ENCODE measurements around the gene SDF2L1. TPM values are rescaled to one million over a fixed set of nuclear protein-coding genes. Genes with fewer than 3 reads are reported as not detected.

The SDF2L1 gene
- total and polyA plus RNA-seq, 9 of the 15 experiments (the other 6 are each of a cell fraction or from before 2014, with no cell fraction given), result 15.1 to 989 (median 124) TPM

DNA sequence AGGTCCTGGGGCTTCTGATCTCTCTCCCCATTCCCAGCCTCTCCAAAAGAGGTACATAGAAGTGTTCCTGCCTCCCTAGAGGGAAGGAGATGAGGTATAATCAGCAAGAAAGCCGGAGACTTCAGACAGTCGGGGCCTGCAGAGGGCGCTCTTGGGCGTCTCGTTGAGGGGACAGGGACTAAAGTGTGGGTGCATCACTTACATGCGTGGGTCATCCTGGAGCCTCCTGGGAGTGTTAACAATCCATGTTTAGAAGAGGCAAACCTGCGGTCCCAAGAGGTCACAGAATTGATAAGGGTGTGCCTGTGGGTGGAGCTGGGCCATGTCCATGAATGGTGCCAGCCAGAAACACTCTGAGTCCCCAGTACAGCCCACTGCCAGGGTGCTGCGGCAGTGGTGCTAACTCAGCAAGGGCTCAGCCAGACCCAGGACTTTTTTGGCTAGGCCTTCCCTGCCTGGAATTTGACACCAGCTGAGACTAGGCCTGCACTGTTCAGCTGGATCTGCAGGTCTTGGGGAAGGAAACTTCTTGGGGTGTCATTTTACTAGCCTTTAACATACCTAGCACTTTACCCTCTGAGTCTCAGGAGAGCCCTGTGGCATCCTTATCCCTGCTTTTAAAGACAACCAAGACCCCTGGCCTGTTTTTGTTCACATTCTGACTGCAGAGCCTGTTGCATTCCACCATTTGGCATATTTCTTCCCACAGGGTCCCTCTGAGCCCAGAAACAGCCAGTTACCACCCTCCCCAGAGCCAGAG is 17.8 kb upstream of the SDF2L1 start:
- Histone ChIP-seq H3K36me3 (ENCODE audit: control insufficient read depth, insufficient read depth, low read length) (peaks cover 93% of the 10 kb centered on the region), H3K4me2 (ENCODE audit: insufficient read depth, low read length) (no peak overlapping the region), H2AFZ (ENCODE audit: low read depth, low read length) (no peak overlapping the region), H3K9me1 (ENCODE audit: control insufficient read depth, insufficient read depth, low read length) (peaks cover 41% of the 10 kb centered on the region), H3K4me3 (no peak overlapping the region), H3K27me3 (ENCODE audit: control insufficient read depth in 2 of 2, insufficient read depth in 2 of 2, low read length in 2 of 2) (no peaks in the 10 kb centered on the region), H4K20me1 (replicated peaks; ENCODE audit: control insufficient read depth, insufficient read depth, low read length) (peaks cover 73% of the 10 kb centered on the region), H3K9me3 (replicated peaks; ENCODE audit: control insufficient read depth, insufficient read depth, low read depth, low read length) (no peaks in the 10 kb centered on the region), H3K27ac (ENCODE audit: extremely low read depth, low read depth, low read length) (peak overlapping the region; percentile 4; the same call in 2 of the 3 replicates), H3K9ac (ENCODE audit: insufficient read depth in 1 of 2, low read depth in 2 of 2, low read length in 2 of 2) (peak overlapping the region; percentile 0 to 65; a peak in 2 of 4 replicates), H3K79me2 (ENCODE audit: control insufficient read depth, insufficient read depth, low read length) (peaks cover 95% of the 10 kb centered on the region), H3K4me1 (replicated peaks in 1 of 2; ENCODE audit: control insufficient read depth in 2 of 2, insufficient read depth in 2 of 2, low read length in 2 of 2) (peaks cover 38 to 69% of the 10 kb centered on the region in 2 experiments)
- ChIA-PET CTCF (ENCODE audit: low intra/inter-chr PET ratio) (interaction anchor here (0.8 to 2.6 kb wide), 3 partner anchors 18 to 23 kb away, joined by 4 to 40 read pairs (median 5); partner anchors contain the start of gene SDF2L1), POLR2A (interaction anchor here (0.6 to 76.8 kb wide), 5 partner anchors 5 to 343 kb away, joined by 3 to 4622 read pairs (median 6); partner anchors contain the start of genes CCDC116, SDF2L1 and YDJC)
- WGBS (ENCODE audit: insufficient coverage, low coverage, missing lambda C conversion rate), result 19% methylated on average over 8 of the region's 8 CpGs
- in situ Hi-C loops (cut with MboI), result no loop called here
- intact Hi-C loops (cut with micrococcal nuclease), result loop anchor here (1.0 to 2.0 kb wide), 3 partner anchors 19 to 53 kb away; no protein-coding TSS in a partner anchor
- peak; percentile 90 to 97 (median 94) for DNase-seq (ENCODE audit: extremely low read depth in 1 of 4, low spot score in 3 of 4)
- peak; percentile 67 for FAIRE-seq
- ATAC-seq, result peak; percentile 53
- BruUV-seq (replicated peaks), result no TSS peak
- peak; percentile 62 for TF ChIP-seq HCFC1 (IDR thresholded peaks at IDR 0.05; ENCODE audit: low read depth, low read length)
- TF ChIP-seq, protein P1, sequence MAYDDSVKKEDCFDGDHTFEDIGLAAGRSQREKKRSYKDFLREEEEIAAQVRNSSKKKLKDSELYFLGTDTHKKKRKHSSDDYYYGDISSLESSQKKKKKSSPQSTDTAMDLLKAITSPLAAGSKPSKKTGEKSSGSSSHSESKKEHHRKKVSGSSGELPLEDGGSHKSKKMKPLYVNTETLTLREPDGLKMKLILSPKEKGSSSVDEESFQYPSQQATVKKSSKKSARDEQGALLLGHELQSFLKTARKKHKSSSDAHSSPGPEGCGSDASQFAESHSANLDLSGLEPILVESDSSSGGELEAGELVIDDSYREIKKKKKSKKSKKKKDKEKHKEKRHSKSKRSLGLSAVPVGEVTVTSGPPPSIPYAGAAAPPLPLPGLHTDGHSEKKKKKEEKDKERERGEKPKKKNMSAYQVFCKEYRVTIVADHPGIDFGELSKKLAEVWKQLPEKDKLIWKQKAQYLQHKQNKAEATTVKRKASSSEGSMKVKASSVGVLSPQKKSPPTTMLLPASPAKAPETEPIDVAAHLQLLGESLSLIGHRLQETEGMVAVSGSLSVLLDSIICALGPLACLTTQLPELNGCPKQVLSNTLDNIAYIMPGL (CRISPR knock-in tag; IDR thresholded peaks at IDR 0.05), result peak; percentile 53; the same call in 1 of the 2 replicates
- TF ChIP-seq NCOA6 (IDR thresholded peaks at IDR 0.05), result no peak
- no peak for TF ChIP-seq ZNF696 (CRISPR knock-in tag; conservative IDR thresholded peaks at IDR 0.05)
- TF ChIP-seq, protein P2, sequence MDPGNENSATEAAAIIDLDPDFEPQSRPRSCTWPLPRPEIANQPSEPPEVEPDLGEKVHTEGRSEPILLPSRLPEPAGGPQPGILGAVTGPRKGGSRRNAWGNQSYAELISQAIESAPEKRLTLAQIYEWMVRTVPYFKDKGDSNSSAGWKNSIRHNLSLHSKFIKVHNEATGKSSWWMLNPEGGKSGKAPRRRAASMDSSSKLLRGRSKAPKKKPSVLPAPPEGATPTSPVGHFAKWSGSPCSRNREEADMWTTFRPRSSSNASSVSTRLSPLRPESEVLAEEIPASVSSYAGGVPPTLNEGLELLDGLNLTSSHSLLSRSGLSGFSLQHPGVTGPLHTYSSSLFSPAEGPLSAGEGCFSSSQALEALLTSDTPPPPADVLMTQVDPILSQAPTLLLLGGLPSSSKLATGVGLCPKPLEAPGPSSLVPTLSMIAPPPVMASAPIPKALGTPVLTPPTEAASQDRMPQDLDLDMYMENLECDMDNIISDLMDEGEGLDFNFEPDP (CRISPR knock-in tag; IDR thresholded peaks at IDR 0.05), result no peak
- TF ChIP-seq STAT5A (IDR thresholded peaks at IDR 0.05; ENCODE audit: borderline replicate concordance, low read length), result no peak
- TF ChIP-seq MEF2D (tag; conservative IDR thresholded peaks at IDR 0.05; ENCODE audit: low read depth), result no peak
- TF ChIP-seq GABPA (tag; conservative IDR thresholded peaks at IDR 0.05; ENCODE audit: low read depth), result no peak
- TF ChIP-seq ZNF121 (CRISPR knock-in tag; conservative IDR thresholded peaks at IDR 0.05), result no peak
- no peak for TF ChIP-seq ELF1 (tag; IDR thresholded peaks at IDR 0.05)
- TF ChIP-seq FOXJ2 (tag; IDR thresholded peaks at IDR 0.05), result no peak
- TF ChIP-seq TBL1XR1 (IDR thresholded peaks at IDR 0.05; ENCODE audit: low read length in 2 of 2), result peak in 1 of 2 experiments; percentile 69; a peak in 1 of 4 replicates
- TF ChIP-seq, protein P3, sequence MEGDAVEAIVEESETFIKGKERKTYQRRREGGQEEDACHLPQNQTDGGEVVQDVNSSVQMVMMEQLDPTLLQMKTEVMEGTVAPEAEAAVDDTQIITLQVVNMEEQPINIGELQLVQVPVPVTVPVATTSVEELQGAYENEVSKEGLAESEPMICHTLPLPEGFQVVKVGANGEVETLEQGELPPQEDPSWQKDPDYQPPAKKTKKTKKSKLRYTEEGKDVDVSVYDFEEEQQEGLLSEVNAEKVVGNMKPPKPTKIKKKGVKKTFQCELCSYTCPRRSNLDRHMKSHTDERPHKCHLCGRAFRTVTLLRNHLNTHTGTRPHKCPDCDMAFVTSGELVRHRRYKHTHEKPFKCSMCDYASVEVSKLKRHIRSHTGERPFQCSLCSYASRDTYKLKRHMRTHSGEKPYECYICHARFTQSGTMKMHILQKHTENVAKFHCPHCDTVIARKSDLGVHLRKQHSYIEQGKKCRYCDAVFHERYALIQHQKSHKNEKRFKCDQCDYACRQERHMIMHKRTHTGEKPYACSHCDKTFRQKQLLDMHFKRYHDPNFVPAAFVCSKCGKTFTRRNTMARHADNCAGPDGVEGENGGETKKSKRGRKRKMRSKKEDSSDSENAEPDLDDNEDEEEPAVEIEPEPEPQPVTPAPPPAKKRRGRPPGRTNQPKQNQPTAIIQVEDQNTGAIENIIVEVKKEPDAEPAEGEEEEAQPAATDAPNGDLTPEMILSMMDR (IDR thresholded peaks at IDR 0.05 in 2 of 3, conservative IDR thresholded peaks at IDR 0.05 in 1 of 3; ENCODE audit: insufficient read depth in 2 of 3, low read depth in 1 of 3, low read length in 3 of 3), result peak in 1 of 3 experiments; percentile 99; a peak in 2 of 6 replicates
- no peak for TF ChIP-seq ZC3H8 (IDR thresholded peaks at IDR 0.05)
- no peak for TF ChIP-seq NFATC3 (IDR thresholded peaks at IDR 0.05)
- no peak for TF ChIP-seq ZNF76 (CRISPR knock-in tag; IDR thresholded peaks at IDR 0.05; ENCODE audit: borderline replicate concordance)
- no peak for TF ChIP-seq DACH1 (IDR thresholded peaks at IDR 0.05; ENCODE audit: partially characterized antibody)
